Endothelial cell of umbilical vein (primary cell): Measurements from ENCODE around the gene RETREG2.

ENCODE experiments used
- JUN ChIP-seq: IDR thresholded peaks from 2 replicates; pipeline ENCODE4 v1.6.1; 2011; ENCODE audit warnings: borderline replicate concordance, low read depth; ENCODE audit not compliant: insufficient read length, insufficient read depth
- POLR2A ChIP-seq: IDR thresholded peaks from 2 replicates; pipeline ENCODE4 v1.6.1; 2012; ENCODE audit warnings: low read depth, mild to moderate bottlenecking, control low read depth, low read length
- POLR2AphosphoS5 ChIP-seq: IDR thresholded peaks from 2 replicates; pipeline ENCODE4 v1.6.1; 2012; ENCODE audit warnings: low read depth, mild to moderate bottlenecking, control low read depth, low read length, moderate library complexity; ENCODE audit not compliant: insufficient read depth
- TF ChIP-seq, protein P1 (sequence below), 2 donors: IDR thresholded peaks; 1 replicate in 1 of 2; 2 replicates in 1 of 2; pipeline ENCODE4 v1.5.1; 2011; ENCODE audit warnings: low read length in 2 of 2, mild to moderate bottlenecking in 2 of 2, moderate library complexity in 2 of 2, control low read depth in 1 of 2, inconsistent platforms in 1 of 2, low read depth in 1 of 2; ENCODE audit not compliant: insufficient read depth in 1 of 2; ENCODE audit errors: extremely low read depth in 1 of 2

DNA sequence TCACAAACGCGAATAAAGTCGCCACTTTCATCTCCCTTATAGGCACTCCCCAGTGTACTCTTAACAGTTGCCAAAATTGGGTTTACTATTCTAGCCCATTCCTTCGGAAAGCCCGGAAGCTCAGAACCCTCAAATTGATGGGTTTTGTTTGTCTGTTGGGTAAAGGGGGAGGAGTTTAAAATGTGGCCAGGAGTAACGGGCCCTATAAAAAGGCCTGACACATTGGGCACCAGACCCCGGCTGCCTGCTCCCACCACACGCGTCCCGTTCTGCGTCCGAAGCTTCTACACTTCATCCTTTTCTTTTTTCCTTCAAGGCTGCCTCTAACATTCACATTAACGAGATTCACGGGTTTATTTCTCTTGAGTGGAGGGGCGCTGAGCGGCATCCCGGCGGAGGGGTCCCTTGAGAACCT, 18.3 kb upstream of the RETREG2 start:
- no peak for TF ChIP-seq POLR2A
- TF ChIP-seq, protein P1, sequence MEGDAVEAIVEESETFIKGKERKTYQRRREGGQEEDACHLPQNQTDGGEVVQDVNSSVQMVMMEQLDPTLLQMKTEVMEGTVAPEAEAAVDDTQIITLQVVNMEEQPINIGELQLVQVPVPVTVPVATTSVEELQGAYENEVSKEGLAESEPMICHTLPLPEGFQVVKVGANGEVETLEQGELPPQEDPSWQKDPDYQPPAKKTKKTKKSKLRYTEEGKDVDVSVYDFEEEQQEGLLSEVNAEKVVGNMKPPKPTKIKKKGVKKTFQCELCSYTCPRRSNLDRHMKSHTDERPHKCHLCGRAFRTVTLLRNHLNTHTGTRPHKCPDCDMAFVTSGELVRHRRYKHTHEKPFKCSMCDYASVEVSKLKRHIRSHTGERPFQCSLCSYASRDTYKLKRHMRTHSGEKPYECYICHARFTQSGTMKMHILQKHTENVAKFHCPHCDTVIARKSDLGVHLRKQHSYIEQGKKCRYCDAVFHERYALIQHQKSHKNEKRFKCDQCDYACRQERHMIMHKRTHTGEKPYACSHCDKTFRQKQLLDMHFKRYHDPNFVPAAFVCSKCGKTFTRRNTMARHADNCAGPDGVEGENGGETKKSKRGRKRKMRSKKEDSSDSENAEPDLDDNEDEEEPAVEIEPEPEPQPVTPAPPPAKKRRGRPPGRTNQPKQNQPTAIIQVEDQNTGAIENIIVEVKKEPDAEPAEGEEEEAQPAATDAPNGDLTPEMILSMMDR (IDR thresholded peaks at IDR 0.05; ENCODE audit: extremely low read depth in 1 of 2, insufficient read depth in 1 of 2, low read depth in 1 of 2, low read length in 2 of 2) = no peak
- no peak for TF ChIP-seq POLR2AphosphoS5
- TF ChIP-seq JUN = no peak
